ENCODE measurements around the gene UBR4.

Gene UBR4

GRCh38 chr1:19251305-19252196 lies 41.5 kb upstream of the UBR4 start, which contains the start of the genes EMC1 and MRTO4:
TSS of gene EMC1 (minus strand) at chr1:19251524. CDS start at chr1:19251509, 15 bp downstream.
TSS of gene MRTO4 (plus strand) at chr1:19251805. CDS start at chr1:19251836, 31 bp downstream.
- Histone ChIP-seq H3K27me3 (replicated peaks) (no peaks in the 10 kb centered on the region), H3K4me3 (ENCODE audit: low read depth, low read length) (peak within 1 kb of the TSS; percentile 77), H3K36me3 (replicated peaks) (peaks cover under 1% of the 10 kb centered on the region), H3K27ac (peak within 1 kb of the TSS; percentile 98)
- TF ChIP-seq, protein P1, sequence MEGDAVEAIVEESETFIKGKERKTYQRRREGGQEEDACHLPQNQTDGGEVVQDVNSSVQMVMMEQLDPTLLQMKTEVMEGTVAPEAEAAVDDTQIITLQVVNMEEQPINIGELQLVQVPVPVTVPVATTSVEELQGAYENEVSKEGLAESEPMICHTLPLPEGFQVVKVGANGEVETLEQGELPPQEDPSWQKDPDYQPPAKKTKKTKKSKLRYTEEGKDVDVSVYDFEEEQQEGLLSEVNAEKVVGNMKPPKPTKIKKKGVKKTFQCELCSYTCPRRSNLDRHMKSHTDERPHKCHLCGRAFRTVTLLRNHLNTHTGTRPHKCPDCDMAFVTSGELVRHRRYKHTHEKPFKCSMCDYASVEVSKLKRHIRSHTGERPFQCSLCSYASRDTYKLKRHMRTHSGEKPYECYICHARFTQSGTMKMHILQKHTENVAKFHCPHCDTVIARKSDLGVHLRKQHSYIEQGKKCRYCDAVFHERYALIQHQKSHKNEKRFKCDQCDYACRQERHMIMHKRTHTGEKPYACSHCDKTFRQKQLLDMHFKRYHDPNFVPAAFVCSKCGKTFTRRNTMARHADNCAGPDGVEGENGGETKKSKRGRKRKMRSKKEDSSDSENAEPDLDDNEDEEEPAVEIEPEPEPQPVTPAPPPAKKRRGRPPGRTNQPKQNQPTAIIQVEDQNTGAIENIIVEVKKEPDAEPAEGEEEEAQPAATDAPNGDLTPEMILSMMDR (IDR thresholded peaks at IDR 0.05; ENCODE audit: low read depth, low read length, missing control alignments): no peak
- DNase-seq: peak; percentile 80
- in situ Hi-C loops (cut with HindIII; ENCODE audit: low pct_ligation_motif_present, low sequenced_read_pairs): no loop called here

DNA sequence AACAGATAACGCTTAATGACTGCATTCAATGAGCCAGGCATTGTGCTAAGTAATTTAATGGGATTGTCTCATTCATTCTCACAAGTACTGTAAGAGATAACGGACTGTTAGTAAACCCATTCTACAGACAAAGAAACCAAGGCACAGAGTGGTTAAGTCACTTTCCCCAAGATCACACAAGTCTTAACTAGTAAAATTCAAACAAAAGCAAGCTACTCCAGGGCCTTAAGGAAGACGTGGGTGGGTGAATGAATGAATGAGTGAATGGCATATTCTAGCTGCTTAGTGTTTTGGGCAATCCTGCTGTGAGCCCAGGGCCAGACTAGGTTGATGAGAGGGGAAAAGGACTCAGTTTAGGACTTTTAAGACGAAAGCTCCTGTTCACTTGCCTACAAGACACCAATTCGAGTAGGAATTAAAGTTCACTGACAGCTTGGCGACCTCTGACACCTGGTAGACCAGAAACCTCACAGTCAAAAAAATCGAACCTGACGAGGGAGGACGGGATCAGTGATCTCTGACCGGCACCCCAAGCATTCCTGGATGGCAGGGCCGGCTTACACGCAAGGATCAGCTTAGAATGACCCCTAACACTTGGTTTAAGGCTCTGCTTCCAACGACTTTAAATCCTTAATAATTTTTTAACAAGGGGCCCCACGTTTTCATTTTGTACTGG lies 40.7 kb upstream of the UBR4 start:
- Histone ChIP-seq H3K27me3 (replicated peaks) (no peaks in the 10 kb centered on the region), H3K27ac (peak overlapping the region; percentile 98), H3K36me3 (replicated peaks) (no peaks in the 10 kb centered on the region), H3K4me3 (ENCODE audit: low read depth, low read length) (peak overlapping the region; percentile 77)
- TF ChIP-seq, protein P1 (IDR thresholded peaks at IDR 0.05; ENCODE audit: low read depth, low read length, missing control alignments): no peak
- in situ Hi-C loops (cut with HindIII; ENCODE audit: low pct_ligation_motif_present, low sequenced_read_pairs): no loop called here
- no peak for DNase-seq

DNA sequence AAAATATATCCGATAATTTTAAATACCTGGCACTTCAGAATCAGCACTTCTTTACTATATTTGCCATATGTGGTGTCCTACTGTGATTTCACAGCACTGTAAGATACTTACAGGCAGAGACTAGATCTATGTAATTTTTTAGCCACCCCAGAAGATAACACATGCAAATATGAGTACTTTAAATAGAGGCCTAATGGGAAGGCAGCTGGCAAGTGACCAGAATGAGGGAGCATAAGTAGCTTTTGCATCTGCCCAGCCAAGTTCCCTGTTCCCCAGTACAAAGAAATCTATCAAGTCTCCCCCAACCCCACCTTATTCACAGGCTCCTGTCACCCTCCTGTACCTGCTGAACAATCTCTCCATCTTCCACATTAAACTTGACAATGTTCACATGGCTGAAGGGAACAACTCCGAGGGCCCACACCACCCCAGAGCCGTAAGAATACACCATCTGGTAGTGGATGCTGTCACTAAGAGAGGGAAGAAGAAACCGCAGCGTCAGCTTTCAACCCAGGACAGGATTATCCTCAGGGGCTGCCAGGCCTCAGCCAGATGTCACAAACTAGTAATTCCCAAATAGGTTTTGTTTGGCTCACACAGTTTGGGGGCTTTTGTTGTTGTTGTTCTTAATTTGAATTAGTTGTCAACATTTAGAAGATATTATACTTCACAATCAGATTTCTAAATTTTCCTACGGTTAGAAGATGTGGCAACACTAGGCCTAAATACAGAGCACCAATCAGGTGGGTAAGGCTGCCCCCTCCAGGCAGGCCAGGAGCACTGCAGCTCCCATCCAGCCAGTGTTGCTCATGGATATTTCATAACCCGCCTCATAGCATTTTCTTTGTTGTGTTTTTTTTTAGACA lies 30.8 kb upstream of the UBR4 start:
- Histone ChIP-seq H3K27me3 (replicated peaks) (no peaks in the 10 kb centered on the region), H3K36me3 (replicated peaks) (peaks cover 82% of the 10 kb centered on the region), H3K4me3 (ENCODE audit: low read depth, low read length) (no peak overlapping the region), H3K27ac (no peak overlapping the region)
- DNase-seq: peak; percentile 64
- TF ChIP-seq, protein P1 (IDR thresholded peaks at IDR 0.05; ENCODE audit: low read depth, low read length, missing control alignments): peak; percentile 93
- in situ Hi-C loops (cut with HindIII; ENCODE audit: low pct_ligation_motif_present, low sequenced_read_pairs): no loop called here

DNA sequence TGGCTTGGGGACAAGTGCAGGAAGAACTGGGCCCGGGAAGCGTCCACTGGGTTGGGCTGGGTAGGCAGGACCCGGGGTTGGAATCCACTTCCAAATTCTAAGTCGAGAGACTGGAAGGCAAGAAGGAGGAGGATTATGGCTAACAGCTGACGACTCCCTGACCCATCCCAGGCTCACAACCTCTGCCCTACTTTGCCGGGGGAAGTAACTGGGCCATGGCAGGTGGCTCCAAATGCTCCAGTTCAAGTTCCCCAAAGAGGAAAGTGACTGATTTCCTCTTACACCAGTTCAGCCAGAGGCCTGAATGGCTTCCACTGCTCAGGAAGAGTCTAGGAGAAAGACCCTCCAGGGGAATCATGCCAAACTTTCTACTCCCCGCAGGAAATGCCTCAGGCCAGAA lies 29.8 kb upstream of the UBR4 start:
- in situ Hi-C loops (cut with HindIII; ENCODE audit: low pct_ligation_motif_present, low sequenced_read_pairs): no loop called here
- no peak for DNase-seq
- Histone ChIP-seq H3K36me3 (replicated peaks) (peaks cover 87% of the 10 kb centered on the region), H3K4me3 (ENCODE audit: low read depth, low read length) (no peak overlapping the region), H3K27ac (no peak overlapping the region), H3K27me3 (replicated peaks) (no peaks in the 10 kb centered on the region)
- TF ChIP-seq, protein P1 (IDR thresholded peaks at IDR 0.05; ENCODE audit: low read depth, low read length, missing control alignments): no peak

DNA sequence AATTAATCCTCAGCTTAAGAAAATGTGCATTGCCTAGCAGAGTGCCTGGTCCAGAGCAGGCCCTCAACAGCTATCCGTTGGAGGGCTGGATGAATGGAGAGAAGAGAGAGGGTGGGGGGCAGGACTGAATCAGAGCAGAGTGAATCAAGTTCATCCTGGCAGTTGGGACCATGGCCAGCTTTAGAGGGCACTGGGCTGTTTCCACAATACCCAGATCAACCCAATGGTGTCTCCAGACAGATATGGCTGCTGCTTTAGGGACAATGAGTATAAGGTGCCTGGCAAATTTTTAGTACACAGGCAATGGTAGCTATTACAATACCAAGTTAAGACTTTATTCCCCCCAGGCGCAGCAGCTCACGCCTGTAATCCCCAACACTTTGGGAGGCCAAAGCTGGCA lies 24.2 kb upstream of the UBR4 start:
- H3K36me3 ChIP-seq (replicated peaks): peaks cover 83% of the 10 kb centered on the region
- TF ChIP-seq, protein P1 (IDR thresholded peaks at IDR 0.05; ENCODE audit: low read depth, low read length, missing control alignments): no peak
- H3K27me3 ChIP-seq (replicated peaks): no peaks in the 10 kb centered on the region
- in situ Hi-C loops (cut with HindIII; ENCODE audit: low pct_ligation_motif_present, low sequenced_read_pairs): no loop called here
- DNase-seq: no peak
- H3K27ac ChIP-seq: no peak overlapping the region
- H3K4me3 ChIP-seq (ENCODE audit: low read depth, low read length): no peak overlapping the region

All from brain microvascular endothelial cell (primary cell).